ENCODE data around the gene MTHFD2L.

DNA sequence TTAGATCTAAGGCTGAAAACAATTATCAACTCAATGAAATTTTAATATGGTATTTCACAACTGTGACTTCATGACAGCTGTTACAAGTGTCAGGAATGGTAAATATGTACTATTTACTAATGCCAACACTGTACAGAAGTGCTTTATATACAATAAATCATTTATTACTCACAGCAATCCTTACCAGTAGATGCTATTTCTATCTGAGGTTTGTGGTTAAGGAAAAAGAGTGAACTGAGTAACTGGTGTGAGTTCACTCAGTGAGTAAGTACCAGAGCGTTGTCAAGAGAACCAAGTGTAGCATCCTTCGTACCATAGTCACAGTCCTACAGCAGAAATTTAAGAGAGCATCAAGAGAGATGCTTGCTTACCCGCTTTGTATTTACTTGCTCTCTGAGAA, 23.3 kb downstream of the MTHFD2L start:
- TF ChIP-seq, protein P1, sequence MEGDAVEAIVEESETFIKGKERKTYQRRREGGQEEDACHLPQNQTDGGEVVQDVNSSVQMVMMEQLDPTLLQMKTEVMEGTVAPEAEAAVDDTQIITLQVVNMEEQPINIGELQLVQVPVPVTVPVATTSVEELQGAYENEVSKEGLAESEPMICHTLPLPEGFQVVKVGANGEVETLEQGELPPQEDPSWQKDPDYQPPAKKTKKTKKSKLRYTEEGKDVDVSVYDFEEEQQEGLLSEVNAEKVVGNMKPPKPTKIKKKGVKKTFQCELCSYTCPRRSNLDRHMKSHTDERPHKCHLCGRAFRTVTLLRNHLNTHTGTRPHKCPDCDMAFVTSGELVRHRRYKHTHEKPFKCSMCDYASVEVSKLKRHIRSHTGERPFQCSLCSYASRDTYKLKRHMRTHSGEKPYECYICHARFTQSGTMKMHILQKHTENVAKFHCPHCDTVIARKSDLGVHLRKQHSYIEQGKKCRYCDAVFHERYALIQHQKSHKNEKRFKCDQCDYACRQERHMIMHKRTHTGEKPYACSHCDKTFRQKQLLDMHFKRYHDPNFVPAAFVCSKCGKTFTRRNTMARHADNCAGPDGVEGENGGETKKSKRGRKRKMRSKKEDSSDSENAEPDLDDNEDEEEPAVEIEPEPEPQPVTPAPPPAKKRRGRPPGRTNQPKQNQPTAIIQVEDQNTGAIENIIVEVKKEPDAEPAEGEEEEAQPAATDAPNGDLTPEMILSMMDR (IDR thresholded peaks at IDR 0.05) = no peak
- TF ChIP-seq POLR2A (IDR thresholded peaks at IDR 0.05) = no peak
